Panc1 (cell line): ENCODE results near the gene LTC4S. TPM values are rescaled to one million over a fixed set of nuclear protein-coding genes. Genes with fewer than 3 reads are reported as not detected.
"Not testable (repeated sequence)": the region's sequence is repeated elsewhere in the genome, so short reads cannot be mapped to it uniquely, and the experiment has no call there.

ENCODE experiments used
- ATAC-seq: fragments of 200-7000 bp; cut with Tn5 transposase; 2 replicates; pipeline ENCODE4 v1.9.1; 2020; ENCODE audit warnings: mild to moderate bottlenecking, moderate library complexity
- BruUV-seq: library from RNA; stranded (reverse); fragments of 400-500 nt; replicated peaks from 2 replicates; lab custom pipeline; 2021; lab: Mats Ljungman, UMichigan
- CTCF ChIA-PET: fragments of 300-600 bp; sonication (Branson Sonifier 250); formaldehyde crosslinking; loops from one replicate; lab custom pipeline; 2022; ENCODE audit warnings: antibody characterized with exemption; lab: Charles Lee
- POLR2A ChIA-PET: fragments of 300-600 bp; sonication (Branson Sonifier 250); formaldehyde crosslinking; loops from one replicate; lab custom pipeline; 2022; ENCODE audit warnings: antibody characterized with exemption; lab: Charles Lee
- DNase-seq: peaks from one replicate; pipeline ENCODE4 v3.0.0-alpha.2; 2010; ENCODE audit warnings: low read depth, low spot score
- H3K27ac ChIP-seq: 2 replicates; pipeline ENCODE4 v1.5.1; 2011; ENCODE audit warnings: mild to moderate bottlenecking, low read length, inconsistent platforms
- H3K27me3 ChIP-seq: fragments of 200-500 bp; sonication (Bioruptor generic); 2 replicates; pipeline ENCODE4 v1.6.0; 2014; ENCODE audit warnings: low read length, inconsistent platforms; ENCODE audit not compliant: control insufficient read depth, insufficient read depth
- H3K36me3 ChIP-seq: fragments of 200-500 bp; sonication (Bioruptor generic); 2 replicates; pipeline ENCODE4 v1.5.1; 2014; ENCODE audit warnings: inconsistent platforms, mild to moderate bottlenecking, low read length, moderate library complexity; ENCODE audit not compliant: control insufficient read depth, insufficient read depth
- H3K4me1 ChIP-seq: 2 replicates; pipeline ENCODE4 v1.5.1; 2011; ENCODE audit warnings: inconsistent platforms, mild to moderate bottlenecking, low read length, moderate library complexity; ENCODE audit not compliant: control insufficient read depth, insufficient read depth
- H3K4me3 ChIP-seq, 2 experiments: 2 replicates each; pipeline ENCODE4 v1.5.1; 2011 to 2012; ENCODE audit warnings: low read depth in 2 of 2, low read length in 2 of 2, mild to moderate bottlenecking in 2 of 2, inconsistent platforms in 1 of 2, moderate library complexity in 1 of 2
- H3K9me3 ChIP-seq: fragments of 200-500 bp; sonication (Bioruptor generic); 2 replicates; pipeline ENCODE4 v1.5.1; 2014; ENCODE audit warnings: low read depth, mild to moderate bottlenecking, inconsistent platforms, low read length, moderate library complexity; ENCODE audit not compliant: control insufficient read depth, insufficient read depth
- POLR2AphosphoS5 ChIP-seq: IDR thresholded peaks from 2 replicates; pipeline ENCODE4 v1.6.1; 2012; ENCODE audit warnings: mild to moderate bottlenecking, low read depth, low read length, moderate library complexity
- REST ChIP-seq, 2 experiments: IDR thresholded peaks; 2 replicates each; pipeline ENCODE4 v1.6.1; 2011 to 2012; ENCODE audit warnings: low read depth in 2 of 2, control low read depth in 1 of 2, low read length in 1 of 2, mild to moderate bottlenecking in 1 of 2, moderate library complexity in 1 of 2; ENCODE audit not compliant: insufficient read depth in 1 of 2
- SIN3A ChIP-seq: IDR thresholded peaks from 2 replicates; pipeline ENCODE4 v1.6.1; 2012; ENCODE audit warnings: low read depth, mild to moderate bottlenecking, low read length, moderate library complexity, borderline replicate concordance; ENCODE audit not compliant: insufficient read depth
- in situ Hi-C: cut with HindIII; loops from 2 replicates; pipeline ENCODE4 v1.10.0; 2016; ENCODE audit warnings: low sequenced_read_pairs, low pct_unique_long_range_greater_than_20kb
- intact Hi-C: fragments of 100-400 bp; cut with micrococcal nuclease; formaldehyde crosslinking; loops from one replicate; pipeline ENCODE4 v1.10.0; 2022; ENCODE audit not compliant: unreplicated experiment
- total RNA-seq: library from RNA; stranded (reverse); gene quantifications from one replicate; pipeline ENCODE4 v1.2.1, GENCODE V29; 2021; ENCODE audit not compliant: unreplicated experiment
- TF ChIP-seq, protein P1 (sequence below): fragments of 450-650 bp; IDR thresholded peaks from 2 replicates; pipeline ENCODE4 v1.5.1; 2017; ENCODE audit warnings: mild to moderate bottlenecking

The LTC4S gene
- total RNA-seq, 1 experiment from 2014 or later: 0.69 TPM

GRCh38 chr5:179834871-179835270 is 41.1 kb downstream of the LTC4S start:
- DNase-seq, POLR2A ChIA-PET, H3K27ac ChIP-seq, ATAC-seq, in situ Hi-C loops, H3K4me3 ChIP-seq, BruUV-seq, H3K9me3 ChIP-seq, H3K27me3 ChIP-seq, intact Hi-C loops, CTCF ChIA-PET: not testable (repeated sequence)
- H3K4me1 ChIP-seq: peaks cover 39% of the 10 kb centered on the region
- H3K36me3 ChIP-seq: peaks cover 17% of the 10 kb centered on the region

GRCh38 chr5:179836225-179837019 is 42.6 kb downstream of the LTC4S start:
- TF ChIP-seq POLR2AphosphoS5: peak; percentile 35; the same call in 1 of the 2 replicates
- TF ChIP-seq, protein P1, sequence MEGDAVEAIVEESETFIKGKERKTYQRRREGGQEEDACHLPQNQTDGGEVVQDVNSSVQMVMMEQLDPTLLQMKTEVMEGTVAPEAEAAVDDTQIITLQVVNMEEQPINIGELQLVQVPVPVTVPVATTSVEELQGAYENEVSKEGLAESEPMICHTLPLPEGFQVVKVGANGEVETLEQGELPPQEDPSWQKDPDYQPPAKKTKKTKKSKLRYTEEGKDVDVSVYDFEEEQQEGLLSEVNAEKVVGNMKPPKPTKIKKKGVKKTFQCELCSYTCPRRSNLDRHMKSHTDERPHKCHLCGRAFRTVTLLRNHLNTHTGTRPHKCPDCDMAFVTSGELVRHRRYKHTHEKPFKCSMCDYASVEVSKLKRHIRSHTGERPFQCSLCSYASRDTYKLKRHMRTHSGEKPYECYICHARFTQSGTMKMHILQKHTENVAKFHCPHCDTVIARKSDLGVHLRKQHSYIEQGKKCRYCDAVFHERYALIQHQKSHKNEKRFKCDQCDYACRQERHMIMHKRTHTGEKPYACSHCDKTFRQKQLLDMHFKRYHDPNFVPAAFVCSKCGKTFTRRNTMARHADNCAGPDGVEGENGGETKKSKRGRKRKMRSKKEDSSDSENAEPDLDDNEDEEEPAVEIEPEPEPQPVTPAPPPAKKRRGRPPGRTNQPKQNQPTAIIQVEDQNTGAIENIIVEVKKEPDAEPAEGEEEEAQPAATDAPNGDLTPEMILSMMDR: no peak
- H3K4me3 ChIP-seq: no peak overlapping the region
- H3K27me3 ChIP-seq: no peaks in the 10 kb centered on the region
- no peaks in the 10 kb centered on the region for H3K9me3 ChIP-seq
- ATAC-seq (0 out of 2 replicates have a peak, but pooled peaks have one; percentile 16), DNase-seq (no peak)
- in situ Hi-C loops (no loop called here), intact Hi-C loops (no loop called here)
- H3K27ac ChIP-seq: peak overlapping the region; percentile 48; the same call in 1 of the 2 replicates
- ChIA-PET POLR2A (interaction anchor here (0.8 kb wide), 1 partner anchor 14 kb away, joined by 5 read pairs; no protein-coding TSS in a partner anchor), CTCF (no interaction called here)
- BruUV-seq: TSS peak; percentile 61
- H3K4me1 ChIP-seq: peaks cover 34% of the 10 kb centered on the region
- H3K36me3 ChIP-seq: peaks cover 17% of the 10 kb centered on the region

- H3K36me3 ChIP-seq: peaks cover 17% of the 10 kb centered on the region
- in situ Hi-C loops: no loop called here
- peaks cover 34% of the 10 kb centered on the region for H3K4me1 ChIP-seq
- ATAC-seq (no peak), DNase-seq (no peak)
- CTCF ChIA-PET: interaction anchor here (1.0 kb wide), 1 partner anchor 138 kb away, joined by 3 read pairs; no protein-coding TSS in a partner anchor
- no peaks in the 10 kb centered on the region for H3K27me3 ChIP-seq
- H3K27ac ChIP-seq: peak overlapping the region; percentile 48; the same call in 1 of the 2 replicates
- intact Hi-C loops: no loop called here
- POLR2A ChIA-PET: interaction anchor here (0.8 kb wide), 1 partner anchor 15 kb away, joined by 5 read pairs; no protein-coding TSS in a partner anchor
- TSS peak; percentile 52 for BruUV-seq
- H3K9me3 ChIP-seq: no peaks in the 10 kb centered on the region
- TF ChIP-seq, protein P1: no peak
- 0 out of 4 replicates have a peak, but pooled peaks have one; percentile 47 for TF ChIP-seq REST (IDR thresholded peaks at IDR 0.05; ENCODE audit: insufficient read depth in 1 of 2, low read depth in 2 of 2, low read length in 1 of 2)
- peak; percentile 83; the same call in 1 of the 2 replicates for TF ChIP-seq SIN3A
- no peak overlapping the region for H3K4me3 ChIP-seq
Measured at GRCh38 chr5:179837076-179838011, 43.6 kb downstream of the LTC4S start.
